ENCODE data around the gene CLCN7.

Gene CLCN7

GRCh38 chr16:1403036-1403435 lies 71.8 kb downstream of the CLCN7 start:
- TF ChIP-seq CTCF (IDR thresholded peaks at IDR 0.05; ENCODE audit: insufficient read depth, low read length, poor library complexity, severe bottlenecking), result no peak
- Histone ChIP-seq H3K4me3 (replicated peaks; ENCODE audit: low read depth, low read length) (no peak overlapping the region), H3K36me3 (ENCODE audit: control insufficient read depth, insufficient read depth, low read length) (peaks cover 15% of the 10 kb centered on the region), H3K27me3 (replicated peaks; ENCODE audit: control insufficient read depth, insufficient read depth, low read length) (no peaks in the 10 kb centered on the region)
- no peak for DNase-seq (ENCODE audit: extremely low read depth, insufficient read length)

GRCh38 chr16:1401758-1402154 lies 73.1 kb downstream of the CLCN7 start:
- Histone ChIP-seq H3K4me3 (replicated peaks; ENCODE audit: low read depth, low read length) (no peak overlapping the region), H3K36me3 (ENCODE audit: control insufficient read depth, insufficient read depth, low read length) (peaks cover 15% of the 10 kb centered on the region)
- TF ChIP-seq CTCF (IDR thresholded peaks at IDR 0.05; ENCODE audit: insufficient read depth, low read length, poor library complexity, severe bottlenecking), result no peak

GRCh38 chr16:1401061-1401757 lies 73.6 kb downstream of the CLCN7 start:
- Histone ChIP-seq H3K36me3 (ENCODE audit: control insufficient read depth, insufficient read depth, low read length) (peaks cover 15% of the 10 kb centered on the region), H3K27me3 (replicated peaks; ENCODE audit: control insufficient read depth, insufficient read depth, low read length) (no peaks in the 10 kb centered on the region), H3K4me3 (replicated peaks; ENCODE audit: low read depth, low read length) (no peak overlapping the region)
- no peak for TF ChIP-seq CTCF (IDR thresholded peaks at IDR 0.05; ENCODE audit: insufficient read depth, low read length, poor library complexity, severe bottlenecking)
- DNase-seq (ENCODE audit: extremely low read depth, insufficient read length), result no peak

More at GRCh38 chr16:1401758-1402154, 73.1 kb downstream of the CLCN7 start:
- no peak for DNase-seq (ENCODE audit: extremely low read depth, insufficient read length)
- no peaks in the 10 kb centered on the region for H3K27me3 ChIP-seq (replicated peaks; ENCODE audit: control insufficient read depth, insufficient read depth, low read length)

GRCh38 chr16:1398826-1399581 lies 75.8 kb downstream of the CLCN7 start:
- Histone ChIP-seq H3K36me3 (ENCODE audit: control insufficient read depth, insufficient read depth, low read length) (peaks cover 13% of the 10 kb centered on the region), H3K27me3 (replicated peaks; ENCODE audit: control insufficient read depth, insufficient read depth, low read length) (no peaks in the 10 kb centered on the region), H3K4me3 (replicated peaks; ENCODE audit: low read depth, low read length) (no peak overlapping the region)
- no peak for DNase-seq (ENCODE audit: extremely low read depth, insufficient read length)
- no peak for TF ChIP-seq CTCF (IDR thresholded peaks at IDR 0.05; ENCODE audit: insufficient read depth, low read length, poor library complexity, severe bottlenecking)

- no peaks in the 10 kb centered on the region for H3K27me3 ChIP-seq (replicated peaks; ENCODE audit: control insufficient read depth, insufficient read depth, low read length)
- no peak for DNase-seq (ENCODE audit: extremely low read depth, insufficient read length)
- H3K36me3 ChIP-seq (ENCODE audit: control insufficient read depth, insufficient read depth, low read length), result peaks cover 15% of the 10 kb centered on the region
- TF ChIP-seq CTCF (IDR thresholded peaks at IDR 0.05; ENCODE audit: insufficient read depth, low read length, poor library complexity, severe bottlenecking), result no peak
- no peak overlapping the region for H3K4me3 ChIP-seq (replicated peaks; ENCODE audit: low read depth, low read length)
Observed at GRCh38 chr16:1398351-1398750, 76.5 kb downstream of the CLCN7 start.
